Activated T-cell treated with anti-CD3 and anti-CD28 coated beads for 24 hours (primary cell): ENCODE measurements around the gene HMX1.

Source experiments
- DNase-seq: peaks from one replicate; pipeline ENCODE4 v3.0.0-alpha.2; 2020; ENCODE audit warnings: low read depth

The HMX1 gene

DNA sequence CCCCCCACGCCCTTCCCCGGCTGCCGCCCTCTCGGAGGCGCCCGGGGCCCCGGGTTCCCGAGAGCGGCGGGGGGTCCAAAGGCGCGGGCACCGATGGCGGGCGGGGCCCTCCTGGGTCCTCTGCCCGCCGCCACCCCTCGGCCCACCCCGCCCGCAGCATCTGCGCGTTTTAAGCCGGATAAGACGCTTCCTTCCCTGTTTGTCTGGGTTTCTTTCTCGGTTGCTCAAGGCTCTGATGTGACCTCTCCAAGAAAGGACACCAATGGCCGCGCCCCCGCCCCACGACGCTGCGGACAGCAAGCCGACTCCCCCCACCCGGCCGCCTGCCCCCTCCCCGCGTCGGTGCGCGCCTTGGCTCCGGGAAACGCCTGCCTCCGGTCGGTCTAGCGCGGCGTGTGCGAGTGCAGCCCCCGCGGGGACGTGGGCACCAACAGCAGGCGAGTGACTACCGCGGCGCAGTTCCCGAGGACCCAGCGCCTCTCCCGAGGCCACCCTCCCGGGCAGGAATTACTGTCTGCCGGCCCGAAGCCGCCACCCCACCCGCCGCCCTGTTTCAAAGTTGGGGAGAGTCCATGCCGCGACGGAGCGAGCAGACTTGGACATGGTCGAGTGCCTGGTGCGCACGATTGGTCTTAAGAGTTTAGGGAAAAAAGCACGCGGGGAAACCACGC lies 21.1 kb upstream of the HMX1 start:
- no peak for DNase-seq

DNA sequence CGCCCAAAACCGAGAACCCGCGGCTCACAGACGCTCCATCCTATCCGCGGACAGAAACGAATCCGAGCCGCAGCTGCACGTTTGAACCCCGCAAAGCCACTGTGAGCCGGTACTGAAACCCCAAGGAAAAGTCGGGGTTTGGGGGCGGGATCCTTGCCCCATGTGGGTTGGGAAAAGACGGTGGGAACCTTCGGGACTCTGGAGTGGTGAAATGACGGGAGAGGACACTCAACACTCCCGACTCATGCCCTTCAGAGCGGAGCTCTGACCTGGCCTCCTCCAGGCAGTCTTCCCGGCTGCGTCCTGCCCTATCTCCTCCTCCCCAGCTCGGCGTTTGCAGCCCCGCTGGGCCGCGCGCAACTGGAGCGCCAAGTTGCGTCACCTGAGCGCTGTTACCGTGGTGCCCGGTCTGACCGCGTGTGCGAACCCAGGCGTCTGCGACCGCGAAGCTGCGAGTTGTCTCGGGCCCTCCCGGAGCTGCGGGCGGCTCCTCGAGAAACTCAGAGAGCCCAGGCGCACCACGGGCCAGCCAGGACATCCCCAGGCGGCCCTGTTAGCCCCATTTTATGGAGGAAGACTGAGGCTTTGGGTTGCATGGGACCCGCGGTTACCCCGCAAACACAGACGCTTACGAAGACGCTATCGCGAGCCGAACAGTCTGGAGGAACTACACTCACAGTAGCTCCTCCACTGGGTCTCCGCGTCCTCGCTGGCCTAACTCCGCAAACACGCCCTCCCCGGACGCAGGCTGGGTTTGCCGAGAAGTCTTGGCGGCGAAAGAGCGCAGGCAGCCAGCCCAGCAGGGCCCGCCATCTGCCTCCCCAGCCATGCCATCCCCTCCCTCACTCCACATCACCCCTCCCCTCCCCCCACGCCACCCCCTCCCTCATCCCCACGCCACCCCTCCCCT lies 20.3 kb upstream of the HMX1 start:
- no peak for DNase-seq

DNA sequence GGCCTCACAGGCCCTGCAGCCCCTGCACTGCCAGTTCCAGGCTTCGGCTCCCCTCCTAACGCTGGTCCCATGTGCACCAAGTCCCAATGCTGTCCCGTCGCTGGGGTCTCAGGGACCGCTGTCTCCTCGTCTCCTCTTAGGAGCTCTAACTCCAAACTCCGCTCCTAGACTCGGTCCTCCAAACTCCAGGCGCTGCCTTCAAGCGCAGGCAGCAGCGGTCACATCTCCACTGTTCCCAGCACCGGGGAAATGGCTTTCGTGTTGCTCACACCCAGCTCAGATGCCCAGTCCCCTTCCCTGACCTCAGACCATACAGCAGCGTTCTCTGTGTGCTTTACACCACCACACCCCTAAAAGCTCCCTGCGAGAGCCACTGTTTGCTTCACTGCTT lies 19.6 kb upstream of the HMX1 start:
- no peak for DNase-seq

DNA sequence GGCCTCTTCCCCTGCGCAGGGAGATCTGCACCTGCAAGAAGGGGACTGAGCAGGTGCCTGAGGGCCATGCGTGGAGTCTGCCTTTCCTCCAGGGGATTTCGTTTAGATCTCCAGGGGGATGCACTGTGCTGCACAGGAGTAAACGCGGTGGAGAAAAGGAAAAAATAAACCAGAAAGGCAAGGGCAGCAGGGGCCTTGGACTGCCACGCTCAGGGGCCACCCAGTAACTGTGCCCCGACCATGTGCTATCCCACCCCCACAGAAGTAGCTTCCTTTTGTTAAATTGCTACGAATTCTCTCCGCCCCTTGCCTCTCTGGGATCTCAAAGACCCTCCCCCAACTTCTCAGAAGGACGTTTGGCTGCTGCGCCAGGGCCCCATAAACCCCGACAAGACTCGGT lies 17.2 kb upstream of the HMX1 start:
- no peak for DNase-seq

DNA sequence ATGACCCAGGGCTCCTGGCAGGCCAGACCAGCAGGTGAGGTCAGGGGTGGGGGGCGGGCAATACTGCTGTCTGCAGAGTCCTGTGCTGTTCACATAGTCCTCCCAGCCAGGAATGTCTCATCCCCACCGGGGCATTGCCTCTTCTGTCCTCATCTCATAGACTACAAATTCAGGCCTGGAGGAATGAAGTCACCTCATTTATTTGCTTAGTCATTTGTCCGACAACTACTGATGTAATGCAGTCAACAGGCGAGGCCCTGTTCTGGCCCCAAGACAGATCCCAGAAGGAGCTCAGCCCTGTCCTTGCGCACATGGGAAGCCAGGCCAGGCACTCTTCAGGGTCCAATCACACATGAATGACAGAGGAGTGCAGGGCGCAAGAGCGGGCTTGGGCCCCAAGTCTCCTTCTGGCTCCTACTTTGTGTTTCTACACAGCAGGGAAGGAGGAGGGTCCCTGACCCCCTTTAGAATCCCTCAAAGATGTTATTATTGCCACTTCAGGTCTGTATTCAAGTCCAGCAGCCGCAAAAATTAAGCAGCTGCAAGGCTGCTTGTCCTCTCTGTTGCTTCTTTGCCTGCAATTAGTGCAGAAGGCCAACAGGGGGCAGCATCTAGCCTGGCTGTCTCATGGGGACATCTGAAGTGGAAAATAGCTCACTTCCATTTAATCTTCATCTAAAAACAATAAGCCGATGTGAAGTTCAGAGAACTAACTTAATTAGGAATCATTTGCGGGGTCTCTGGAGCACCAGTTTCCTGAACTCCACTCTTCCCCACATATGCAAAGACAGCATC lies 15.2 kb upstream of the HMX1 start:
- DNase-seq = no peak

DNA sequence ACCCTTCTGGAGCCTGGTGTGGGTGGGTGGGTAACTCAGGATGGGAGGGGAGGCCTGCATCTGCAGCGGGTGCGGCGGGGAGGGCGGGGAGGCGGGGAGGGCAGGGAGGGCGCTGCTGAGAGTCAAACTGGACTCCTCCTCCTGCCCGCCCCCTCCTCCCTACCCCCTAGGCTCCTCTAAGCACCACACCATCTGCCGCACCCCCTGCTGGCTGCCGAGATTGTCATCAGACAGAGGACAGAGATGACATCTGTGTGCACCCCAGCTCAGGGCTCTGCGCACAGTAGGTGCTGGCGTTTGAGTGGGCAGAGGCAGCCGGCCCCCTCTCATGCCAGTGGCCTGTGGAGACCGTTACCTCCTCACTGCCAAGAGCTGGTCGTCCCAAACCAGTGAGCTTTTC lies 10.6 kb upstream of the HMX1 start:
- no peak for DNase-seq

DNA sequence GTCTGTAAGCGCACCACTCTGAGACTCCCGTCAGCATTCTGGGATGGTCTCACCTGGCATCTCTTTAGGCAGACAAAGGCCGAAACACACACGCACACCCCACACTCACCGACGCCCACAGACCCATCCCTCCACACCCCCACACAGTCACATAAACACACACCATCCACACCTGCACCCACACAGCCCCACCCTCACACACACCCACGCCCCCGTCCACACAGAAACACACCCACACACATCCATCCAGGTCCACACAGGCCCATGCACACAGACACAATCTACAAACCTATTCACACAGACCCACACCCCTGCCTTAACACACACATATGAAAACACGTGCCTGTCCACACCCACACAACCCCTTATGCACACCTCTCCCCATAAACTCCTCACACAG lies 9.2 kb upstream of the HMX1 start:
- no peak for DNase-seq

DNA sequence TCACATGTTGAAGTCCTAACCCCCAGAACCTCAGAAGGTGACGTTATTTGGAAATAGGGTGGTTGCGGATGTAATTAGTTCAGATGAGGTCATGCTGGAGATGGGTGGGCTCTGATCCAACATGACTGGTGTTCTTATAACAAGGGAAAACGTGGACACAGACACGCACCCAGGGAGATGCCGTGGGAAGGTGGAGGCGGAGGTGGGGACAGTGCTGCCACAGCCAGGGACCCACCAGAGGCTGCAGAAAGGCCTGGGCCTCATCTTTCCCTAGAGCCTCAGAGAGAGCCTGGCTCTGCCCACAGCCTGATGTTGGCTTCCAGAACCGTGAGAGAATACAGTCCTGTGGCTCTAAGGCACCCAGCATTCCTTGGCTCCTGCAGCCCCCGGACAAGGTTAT lies 7.9 kb upstream of the HMX1 start:
- no peak for DNase-seq

DNA sequence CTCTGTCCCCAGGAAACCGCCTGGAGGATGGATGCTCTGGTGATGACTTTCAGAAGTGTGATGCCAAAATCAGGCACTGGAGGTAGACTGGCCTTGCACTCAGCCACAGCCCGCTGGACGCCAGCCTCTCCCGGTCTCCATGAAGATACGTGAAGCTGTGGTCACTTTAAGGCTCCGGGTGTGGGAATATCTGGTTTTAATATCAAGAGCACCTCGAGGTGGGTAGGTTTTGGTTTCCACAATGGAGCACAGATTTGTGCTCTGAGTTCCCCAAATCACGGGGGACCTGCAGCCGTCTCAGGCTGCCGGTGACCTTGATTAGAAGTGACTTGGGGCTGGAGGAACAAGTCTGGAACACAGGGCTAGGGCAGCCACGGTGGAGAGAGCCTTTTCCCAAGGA lies 6.8 kb upstream of the HMX1 start:
- no peak for DNase-seq

DNA sequence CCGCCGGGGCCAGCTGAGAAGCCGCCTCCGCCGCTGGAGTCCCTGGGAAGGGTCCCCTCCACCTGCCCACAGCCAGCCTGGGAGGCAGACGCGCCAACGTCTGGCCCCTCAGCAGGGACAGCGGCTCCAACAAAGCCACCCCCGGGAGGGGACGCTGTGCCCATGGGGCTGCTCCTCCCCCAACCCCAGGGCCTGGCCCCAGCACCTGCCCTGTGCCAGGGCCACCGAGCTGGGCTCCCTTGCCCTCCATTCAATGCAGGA lies 6.1 kb upstream of the HMX1 start:
- no peak for DNase-seq

DNA sequence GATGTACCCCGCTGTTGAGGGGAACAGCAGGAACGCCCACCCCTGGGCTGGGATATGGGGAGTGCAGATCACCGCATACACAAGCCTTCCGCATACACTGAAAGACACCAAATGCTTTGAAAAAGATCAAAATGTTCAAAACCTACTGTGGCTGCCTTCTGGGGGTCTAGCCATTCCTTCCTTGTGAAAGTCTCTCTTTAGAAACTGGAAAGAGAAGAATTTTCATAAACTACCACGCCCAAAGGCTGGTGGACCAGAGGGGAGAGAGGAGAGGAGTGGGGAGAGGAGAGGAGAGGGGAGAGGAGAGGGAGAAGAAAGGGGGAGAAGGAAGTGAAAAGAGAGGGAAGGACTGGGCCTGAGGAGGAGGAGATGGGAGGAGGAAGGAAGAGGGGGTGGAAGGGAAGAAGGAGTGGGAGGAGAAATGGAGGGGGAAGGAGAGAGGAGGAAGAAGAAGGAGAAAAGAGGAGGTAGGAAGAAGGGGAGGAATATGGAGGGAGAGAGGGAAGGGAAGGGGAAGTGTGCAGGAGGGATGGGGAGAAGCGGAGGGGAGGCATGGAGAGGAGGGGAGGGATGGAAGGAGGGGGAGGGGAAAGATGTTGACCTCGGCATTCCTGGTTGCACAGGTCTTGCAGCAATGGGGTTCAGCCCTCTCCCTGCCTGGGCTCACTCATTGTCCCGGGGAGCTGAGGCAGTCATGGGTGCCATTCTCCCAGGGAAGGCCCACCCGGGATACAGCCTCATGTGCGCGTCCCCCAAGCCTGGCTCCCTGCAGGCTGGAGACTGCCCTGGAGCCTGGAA lies 5.5 kb upstream of the HMX1 start:
- no peak for DNase-seq

DNA sequence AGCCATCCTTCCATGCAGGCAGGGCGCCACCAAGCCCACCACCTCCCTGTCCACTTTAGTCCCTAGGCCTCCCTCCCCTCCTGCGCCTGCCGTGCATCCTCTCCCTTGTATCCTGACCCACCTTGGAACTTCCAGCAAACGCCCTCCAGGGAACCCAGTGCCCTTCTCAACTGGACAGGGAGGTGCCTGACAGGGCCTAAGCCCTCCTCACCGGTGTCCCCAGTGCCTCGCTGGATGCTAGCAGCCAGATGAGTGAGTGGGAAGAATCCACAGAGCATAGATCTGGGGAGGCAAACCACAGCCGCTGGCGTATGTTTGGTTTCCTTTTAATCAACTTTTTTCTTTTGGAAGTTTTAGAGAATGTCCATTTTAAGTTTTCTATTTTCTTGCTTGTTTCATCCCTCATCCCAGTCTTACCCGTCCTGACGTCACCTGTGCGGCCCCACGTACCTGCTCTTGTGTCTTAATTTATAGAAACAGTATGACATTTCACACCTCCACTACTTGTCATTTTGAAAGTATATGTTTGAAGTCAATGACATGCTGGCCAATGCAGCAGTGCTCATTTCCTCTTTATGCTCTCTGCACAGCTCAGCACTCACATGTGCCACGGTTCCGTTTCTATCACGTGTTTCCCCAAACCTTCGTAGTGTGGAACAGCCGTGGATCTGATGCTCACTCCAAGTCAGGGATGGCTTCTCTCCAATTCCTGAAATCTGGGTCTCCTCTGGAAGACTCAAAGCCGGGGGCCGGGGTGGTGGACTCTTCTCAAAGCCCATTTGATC lies 3.4 kb upstream of the HMX1 start:
- no peak for DNase-seq

DNA sequence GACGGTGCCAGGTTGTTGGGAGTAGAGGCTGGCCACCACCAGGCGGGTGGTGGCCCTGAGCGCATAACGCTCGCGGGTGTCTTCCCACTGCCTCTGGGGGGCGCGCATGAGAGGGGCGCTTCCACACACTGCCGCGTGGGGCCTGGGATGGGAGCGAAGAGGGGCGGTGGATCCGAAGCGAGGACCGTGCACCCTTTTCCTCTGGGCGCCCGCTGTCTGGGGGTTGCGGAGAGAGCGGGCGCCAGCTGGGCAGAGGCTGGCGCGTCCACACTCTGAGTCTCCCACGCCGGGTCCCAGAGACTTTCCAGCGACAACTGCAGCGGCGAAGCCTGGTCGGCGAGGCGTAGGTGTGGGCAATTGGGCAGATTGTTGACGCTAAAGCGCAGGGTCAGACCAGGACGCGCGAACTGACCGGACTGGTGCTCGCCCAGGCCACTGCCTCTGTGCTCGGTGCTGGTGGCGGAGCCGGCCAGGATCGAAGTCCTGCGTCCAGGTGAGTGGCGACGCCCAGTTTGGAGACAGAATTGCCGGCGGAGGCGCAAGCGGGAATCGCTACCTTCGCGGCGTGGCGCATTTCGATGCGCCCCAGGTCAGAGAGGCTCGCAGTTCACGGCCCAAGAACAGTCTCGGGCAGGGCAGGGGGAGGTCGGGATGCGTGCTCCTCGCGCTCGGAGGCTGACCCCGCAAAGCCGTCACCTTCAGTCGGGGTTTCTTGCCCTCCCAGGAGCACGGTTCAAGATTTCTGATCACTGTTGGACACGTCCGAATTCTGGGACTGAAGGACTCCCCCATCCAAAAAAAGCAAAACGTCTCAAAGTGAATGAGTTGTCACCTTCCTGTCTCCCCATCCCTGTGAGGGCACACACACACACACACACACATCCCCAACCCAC lies 2.6 kb upstream of the HMX1 start:
- DNase-seq = no peak

DNA sequence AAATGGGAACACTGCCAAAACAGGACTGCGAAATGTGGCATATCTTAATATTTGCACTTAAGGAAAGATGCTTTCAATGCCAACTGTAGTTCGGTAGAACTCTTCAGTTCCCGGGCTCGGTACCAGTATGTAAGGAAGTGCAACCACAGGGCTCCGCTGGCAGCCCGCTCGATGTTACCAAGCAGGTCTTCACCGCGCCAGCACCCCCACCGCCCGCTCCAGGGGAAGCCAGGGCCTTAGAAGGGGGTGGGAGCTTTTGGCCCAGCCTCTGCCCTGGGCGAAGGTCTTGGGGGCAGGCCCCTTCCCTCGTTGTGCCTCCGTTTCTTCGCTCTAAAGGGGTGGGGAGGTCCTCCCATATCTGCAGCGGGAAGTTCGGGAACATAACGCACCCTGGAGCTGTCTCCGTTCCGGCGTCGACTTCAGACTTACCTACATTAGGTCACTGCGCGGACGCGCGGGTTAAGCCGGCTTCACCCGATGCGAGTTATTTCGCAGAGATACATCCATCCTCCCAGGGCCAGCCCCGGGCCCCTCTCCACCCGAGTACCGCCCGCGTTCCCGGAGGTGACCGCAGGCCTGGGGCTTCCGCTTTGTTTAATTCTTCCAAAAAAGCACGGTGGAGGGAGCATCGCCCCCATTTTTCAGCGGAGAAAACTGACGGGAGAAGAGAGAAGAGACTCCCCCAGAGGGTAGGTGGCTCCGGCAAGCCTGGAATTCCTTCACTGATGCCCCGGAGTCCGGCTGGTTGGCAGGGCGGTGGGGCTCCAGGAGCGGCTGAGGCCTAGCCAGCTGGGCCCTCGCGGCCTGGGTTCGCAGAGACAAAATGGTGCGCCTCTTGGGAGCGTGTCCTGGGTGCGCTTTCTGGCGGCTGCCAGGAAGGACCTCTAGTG lies 1.0 kb upstream of the HMX1 start:
- DNase-seq = no peak

DNA sequence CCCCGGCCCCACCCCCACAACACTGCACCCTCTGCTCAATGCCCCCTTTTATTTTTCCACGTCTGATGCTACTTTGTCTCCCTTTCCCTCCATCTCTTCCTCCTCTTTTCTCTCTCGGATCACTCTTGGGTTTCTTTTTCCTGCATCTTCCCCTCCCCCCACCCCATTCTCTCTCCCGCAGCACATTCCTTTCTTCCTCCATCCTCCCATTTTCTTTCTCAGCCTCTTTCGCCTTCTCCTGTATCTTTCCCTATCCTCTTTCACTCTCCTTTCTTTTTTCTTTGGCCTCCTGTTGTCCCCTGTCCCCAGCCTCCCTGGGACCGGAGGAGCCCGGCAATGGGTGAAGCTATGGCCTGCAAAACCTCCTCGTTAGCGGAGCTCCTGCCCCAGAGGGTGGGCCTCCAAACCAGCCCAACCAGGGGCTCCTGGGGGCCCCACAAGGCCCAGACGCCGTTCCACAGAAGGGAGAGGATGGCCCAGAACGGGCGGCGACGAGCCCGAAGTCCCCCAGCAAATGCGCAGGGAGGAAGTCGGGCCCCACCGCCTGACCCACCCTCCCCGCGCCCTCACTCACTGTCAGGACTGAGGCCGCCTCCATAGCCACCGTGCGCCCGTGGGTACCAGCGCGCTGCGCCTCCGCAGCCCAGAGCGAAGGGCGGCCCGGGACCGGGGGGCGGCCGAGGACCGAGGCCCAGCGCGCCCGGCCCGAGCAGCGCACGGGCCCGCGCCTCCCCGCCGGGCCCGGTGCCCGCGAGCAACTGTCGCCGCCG lies 807 bp downstream of the HMX1 start:
- no peak for DNase-seq

DNA sequence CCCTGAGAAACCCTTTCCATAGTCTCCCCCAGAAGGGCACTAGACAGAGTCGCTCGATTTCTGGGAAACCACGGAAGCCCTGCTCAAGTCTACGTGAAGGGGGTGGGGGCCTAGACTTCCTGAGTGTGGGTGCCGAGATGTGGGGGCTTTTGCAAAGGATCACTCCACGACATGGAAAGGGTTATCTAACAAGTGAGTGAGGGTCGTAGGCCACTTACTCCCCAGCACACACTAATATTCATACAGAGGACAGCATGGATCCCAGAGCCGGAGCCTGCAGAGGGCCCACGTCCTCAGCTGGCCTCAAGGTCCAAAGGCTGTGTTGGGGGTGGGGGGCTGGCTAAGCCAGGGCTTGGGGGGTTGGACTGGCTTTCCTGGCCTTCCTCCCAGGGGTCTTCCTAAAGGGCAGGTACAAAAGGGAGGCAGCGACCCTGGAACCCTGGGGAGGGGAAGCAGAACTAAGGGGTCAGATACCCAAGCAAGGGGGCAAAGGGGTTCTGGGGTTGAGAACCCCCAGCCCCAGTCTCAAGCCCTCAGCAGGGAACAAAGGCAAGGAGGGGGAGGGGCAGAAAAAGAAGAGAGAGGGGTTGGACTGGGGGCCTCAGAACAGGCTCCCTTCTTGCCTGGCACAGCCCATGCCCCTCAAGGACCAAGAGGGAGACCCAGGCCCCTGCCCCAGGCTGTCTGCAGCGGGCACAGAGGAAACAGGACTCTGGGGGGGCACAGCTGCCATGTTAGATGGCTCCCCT lies 1.6 kb downstream of the HMX1 start:
- no peak for DNase-seq

DNA sequence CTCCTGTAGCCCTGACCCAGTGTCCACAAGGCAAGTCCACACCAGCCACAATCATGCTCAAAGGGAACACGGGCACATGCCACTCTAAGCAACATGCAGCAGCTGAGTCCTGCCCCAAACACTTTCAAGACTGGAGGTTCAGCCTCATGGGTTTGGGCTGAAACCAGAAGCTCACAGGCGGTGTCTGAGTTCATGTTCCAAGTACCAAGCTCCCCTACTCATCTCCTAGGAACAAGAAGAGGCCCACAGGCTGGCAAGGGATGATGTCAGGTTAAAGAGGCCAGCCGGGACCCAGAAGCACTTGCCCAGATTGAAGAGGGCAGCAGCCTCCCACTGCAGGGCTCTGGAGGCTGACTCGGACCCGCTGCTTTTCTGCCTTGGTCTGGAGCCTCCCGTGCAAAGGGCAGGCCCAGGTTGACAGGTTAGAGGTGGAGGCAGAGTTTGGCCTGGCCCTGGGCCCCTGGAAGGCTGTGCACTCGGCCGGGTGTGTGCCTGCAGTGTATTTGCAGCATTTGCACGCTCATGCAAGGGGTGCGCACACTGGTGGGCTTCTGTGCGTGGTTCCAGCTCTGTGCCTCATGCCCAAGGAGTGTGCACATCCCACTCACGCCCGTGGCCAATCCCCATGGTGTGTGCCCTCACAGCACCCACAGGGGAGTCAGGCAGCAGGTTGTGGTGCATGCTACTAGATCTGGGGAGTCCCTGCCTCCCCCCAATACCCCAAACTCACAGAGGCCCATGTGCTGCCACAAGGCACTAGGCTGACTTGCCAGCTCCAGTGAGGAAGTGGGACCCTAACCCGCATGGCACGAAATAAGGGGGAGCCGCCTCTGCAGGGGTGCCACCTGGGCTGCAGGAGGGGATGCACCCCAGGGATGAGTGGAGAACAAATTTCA lies 2.4 kb downstream of the HMX1 start:
- no peak for DNase-seq
